Omental fat pad (tissue), 4 donors: ENCODE measurements around the gene OSBP. TPM values are rescaled to one million over a fixed set of nuclear protein-coding genes. Genes with fewer than 3 reads are reported as not detected.
A peak's percentile ranks its signal among the peaks of the same experiment; 100 is the strongest.

Experiments used
- ATAC-seq: fragments of 150-250 bp; one replicate; pipeline ENCODE4 v1.9.1; 2016; ENCODE audit warnings: mild to moderate bottlenecking, moderate library complexity; ENCODE audit not compliant: low FRiP score
- DNase-seq: peaks from one replicate; pipeline ENCODE4 v3.0.0-alpha.2; 2019; ENCODE audit warnings: low spot score
- CTCF ChIP-seq, 3 donors: fragments of 450-650 bp; IDR thresholded peaks; one replicate each; pipeline ENCODE4 v1.5.1; 2016 to 2017; ENCODE audit warnings: antibody characterized with exemption in 3 of 3, mild to moderate bottlenecking in 3 of 3, moderate library complexity in 2 of 3
- total RNA-seq, 4 donors: library from RNA; depleted of rRNA; stranded (reverse); fragments of >200 nt; gene quantifications; one replicate each; pipeline ENCODE4 v1.1.0, GENCODE V29; 2016

OSBP gene
- total RNA-seq, 4 donors from 2014 or later, result 33.7 to 46.3 (median 35.1) TPM

GRCh38 chr11:59556115-59556916, 59.3 kb downstream of the OSBP start:
- TF ChIP-seq CTCF (IDR thresholded peaks at IDR 0.05), result no peak
- ATAC-seq (peak; percentile 54), DNase-seq (no peak)

- ATAC-seq (no peak), DNase-seq (no peak)
- no peak for TF ChIP-seq CTCF (IDR thresholded peaks at IDR 0.05)
Measured at GRCh38 chr11:59555601-59556114, 59.9 kb downstream of the OSBP start.

- ATAC-seq, result no peak
- TF ChIP-seq CTCF (IDR thresholded peaks at IDR 0.05), result no peak
- no peak for DNase-seq
Measured at GRCh38 chr11:59553323-59553722, 62.3 kb downstream of the OSBP start.

- ATAC-seq (no peak), DNase-seq (no peak)
- no peak for TF ChIP-seq CTCF (IDR thresholded peaks at IDR 0.05)
Measured at GRCh38 chr11:59552844-59553243, 62.7 kb downstream of the OSBP start.

GRCh38 chr11:59551659-59552521, 63.7 kb downstream of the OSBP start:
- ATAC-seq (no peak), DNase-seq (no peak)
- TF ChIP-seq CTCF (IDR thresholded peaks at IDR 0.05), result no peak

GRCh38 chr11:59550842-59551658, 64.5 kb downstream of the OSBP start:
- ATAC-seq (peak; percentile 66), DNase-seq (peak; percentile 74)
- no peak for TF ChIP-seq CTCF (IDR thresholded peaks at IDR 0.05)
